WI38 (cell line): Measurements from ENCODE around the gene ARHGAP1.

Source experiments
- H3K4me3 ChIP-seq: 2 replicates; pipeline ENCODE4 v1.5.1; 2011; ENCODE audit warnings: low read depth, mild to moderate bottlenecking, control low read depth, low read length
- CTCF ChIP-seq: IDR thresholded peaks from 2 replicates; pipeline ENCODE4 v1.5.1; 2012; ENCODE audit warnings: low read depth, mild to moderate bottlenecking, control low read depth, low read length

The ARHGAP1 gene

GRCh38 chr11:46693597-46694012, 6.8 kb downstream of the ARHGAP1 start:
- TF ChIP-seq CTCF = no peak
- no peak overlapping the region for H3K4me3 ChIP-seq

- TF ChIP-seq CTCF = no peak
- no peak overlapping the region for H3K4me3 ChIP-seq
Observed at GRCh38 chr11:46692450-46692849, 8.0 kb downstream of the ARHGAP1 start.

- TF ChIP-seq CTCF = no peak
- no peak overlapping the region for H3K4me3 ChIP-seq
Observed at GRCh38 chr11:46690702-46691101, 9.7 kb downstream of the ARHGAP1 start.

GRCh38 chr11:46686886-46687795, 13.3 kb downstream of the ARHGAP1 start:
- no peak overlapping the region for H3K4me3 ChIP-seq
- no peak for TF ChIP-seq CTCF

GRCh38 chr11:46684367-46684766, 16.1 kb downstream of the ARHGAP1 start:
- TF ChIP-seq CTCF = no peak

GRCh38 chr11:46682773-46683752, 17.4 kb downstream of the ARHGAP1 start:
- no peak for TF ChIP-seq CTCF
- no peak overlapping the region for H3K4me3 ChIP-seq

More at GRCh38 chr11:46684367-46684766, 16.1 kb downstream of the ARHGAP1 start:
- no peak overlapping the region for H3K4me3 ChIP-seq
